ENCODE data around the gene CNTLN.

DNA sequence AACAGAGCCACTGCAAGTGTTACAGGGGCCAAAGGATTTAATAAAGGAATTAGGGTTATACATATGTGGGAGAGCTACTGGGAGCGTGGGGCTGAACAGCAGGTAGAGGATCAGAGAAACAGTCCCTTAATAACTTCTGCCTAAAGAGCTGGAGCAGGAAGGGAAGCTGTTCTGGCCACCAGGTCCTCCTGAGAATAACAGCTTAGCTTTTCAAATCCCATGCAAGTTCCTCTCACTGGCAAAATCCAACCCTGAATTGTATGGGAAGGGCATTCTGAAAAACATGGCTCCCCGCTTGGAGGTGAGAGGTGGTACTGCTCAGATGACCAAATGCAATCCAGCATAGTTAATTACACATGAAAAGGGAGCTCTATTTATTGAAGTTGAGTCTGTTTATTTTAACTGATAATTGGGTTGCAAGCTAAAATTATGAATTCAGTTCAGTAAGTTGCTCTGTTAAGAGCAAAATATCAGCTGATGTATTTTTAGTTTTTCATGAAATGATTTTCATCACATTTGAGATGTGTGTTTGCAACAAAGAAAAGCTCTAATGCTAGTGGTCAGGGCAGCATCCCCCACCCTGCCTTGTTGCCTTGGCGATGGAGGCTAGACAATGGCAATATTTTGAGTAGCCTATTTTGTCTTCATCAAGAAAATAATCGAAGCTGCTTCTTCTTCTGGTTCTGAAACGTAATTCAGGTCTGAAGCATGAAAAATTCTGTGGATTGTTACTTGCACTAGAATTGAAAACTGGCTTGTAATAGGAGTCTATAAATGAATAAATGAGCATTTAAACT lies 385.6 kb downstream of the CNTLN start:
- TF ChIP-seq, protein P1, sequence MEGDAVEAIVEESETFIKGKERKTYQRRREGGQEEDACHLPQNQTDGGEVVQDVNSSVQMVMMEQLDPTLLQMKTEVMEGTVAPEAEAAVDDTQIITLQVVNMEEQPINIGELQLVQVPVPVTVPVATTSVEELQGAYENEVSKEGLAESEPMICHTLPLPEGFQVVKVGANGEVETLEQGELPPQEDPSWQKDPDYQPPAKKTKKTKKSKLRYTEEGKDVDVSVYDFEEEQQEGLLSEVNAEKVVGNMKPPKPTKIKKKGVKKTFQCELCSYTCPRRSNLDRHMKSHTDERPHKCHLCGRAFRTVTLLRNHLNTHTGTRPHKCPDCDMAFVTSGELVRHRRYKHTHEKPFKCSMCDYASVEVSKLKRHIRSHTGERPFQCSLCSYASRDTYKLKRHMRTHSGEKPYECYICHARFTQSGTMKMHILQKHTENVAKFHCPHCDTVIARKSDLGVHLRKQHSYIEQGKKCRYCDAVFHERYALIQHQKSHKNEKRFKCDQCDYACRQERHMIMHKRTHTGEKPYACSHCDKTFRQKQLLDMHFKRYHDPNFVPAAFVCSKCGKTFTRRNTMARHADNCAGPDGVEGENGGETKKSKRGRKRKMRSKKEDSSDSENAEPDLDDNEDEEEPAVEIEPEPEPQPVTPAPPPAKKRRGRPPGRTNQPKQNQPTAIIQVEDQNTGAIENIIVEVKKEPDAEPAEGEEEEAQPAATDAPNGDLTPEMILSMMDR (IDR thresholded peaks at IDR 0.05), result no peak
- no peak for TF ChIP-seq POLR2A (IDR thresholded peaks at IDR 0.05)
